ENCODE results near the gene PRR19. TPM values are rescaled to one million over a fixed set of nuclear protein-coding genes. Genes with fewer than 3 reads are reported as not detected.

Gene PRR19
- total and polyA plus RNA-seq, 4 donors: 0.23 to 1.0 (median 0.77) TPM

- Histone ChIP-seq H3K36me3 (ENCODE audit: control insufficient read depth in 4 of 4, insufficient read depth in 4 of 4, low read length in 4 of 4) (peaks cover 0 to 21% (median 16%) of the 10 kb centered on the region in 4 donors), H3K4me3 (no peak overlapping the region), H3K27me3 (ENCODE audit: control insufficient read depth in 3 of 3, insufficient read depth in 3 of 3, low read length in 2 of 3) (no peaks in the 10 kb centered on the region), H3K27ac (ENCODE audit: low read depth in 1 of 2, low read length in 1 of 2) (no peak overlapping the region), H3K9me3 (ENCODE audit: control insufficient read depth in 4 of 4, insufficient read depth in 3 of 4, low read length in 3 of 4) (no peaks in the 10 kb centered on the region), H3K9ac (ENCODE audit: insufficient read depth in 1 of 2, low read length in 2 of 2) (no peak overlapping the region), H3K4me1 (ENCODE audit: control insufficient read depth in 5 of 5, insufficient read depth in 5 of 5, low read length in 5 of 5) (no peaks in the 10 kb centered on the region)
- WGBS, 2 donors: 96 to 98% methylated on average over 14 of the region's 14 CpGs
- TF ChIP-seq, protein P1, sequence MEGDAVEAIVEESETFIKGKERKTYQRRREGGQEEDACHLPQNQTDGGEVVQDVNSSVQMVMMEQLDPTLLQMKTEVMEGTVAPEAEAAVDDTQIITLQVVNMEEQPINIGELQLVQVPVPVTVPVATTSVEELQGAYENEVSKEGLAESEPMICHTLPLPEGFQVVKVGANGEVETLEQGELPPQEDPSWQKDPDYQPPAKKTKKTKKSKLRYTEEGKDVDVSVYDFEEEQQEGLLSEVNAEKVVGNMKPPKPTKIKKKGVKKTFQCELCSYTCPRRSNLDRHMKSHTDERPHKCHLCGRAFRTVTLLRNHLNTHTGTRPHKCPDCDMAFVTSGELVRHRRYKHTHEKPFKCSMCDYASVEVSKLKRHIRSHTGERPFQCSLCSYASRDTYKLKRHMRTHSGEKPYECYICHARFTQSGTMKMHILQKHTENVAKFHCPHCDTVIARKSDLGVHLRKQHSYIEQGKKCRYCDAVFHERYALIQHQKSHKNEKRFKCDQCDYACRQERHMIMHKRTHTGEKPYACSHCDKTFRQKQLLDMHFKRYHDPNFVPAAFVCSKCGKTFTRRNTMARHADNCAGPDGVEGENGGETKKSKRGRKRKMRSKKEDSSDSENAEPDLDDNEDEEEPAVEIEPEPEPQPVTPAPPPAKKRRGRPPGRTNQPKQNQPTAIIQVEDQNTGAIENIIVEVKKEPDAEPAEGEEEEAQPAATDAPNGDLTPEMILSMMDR (IDR thresholded peaks at IDR 0.05; ENCODE audit: control extremely low read depth, extremely low read depth): no peak
- no peak for ATAC-seq (ENCODE audit: insufficient read depth, low FRiP score)
- DNase-seq: no peak
These were observed 46.3 kb downstream of the PRR19 start for GRCh38 chr19:42348211-42348610.

- H3K36me3 ChIP-seq (ENCODE audit: control insufficient read depth in 4 of 4, insufficient read depth in 4 of 4, low read length in 4 of 4): peaks cover 0 to 21% (median 16%) of the 10 kb centered on the region in 4 donors
- DNase-seq (no peak), ATAC-seq (ENCODE audit: insufficient read depth, low FRiP score) (no peak)
- H3K4me1 ChIP-seq (ENCODE audit: control insufficient read depth in 5 of 5, insufficient read depth in 5 of 5, low read length in 5 of 5): no peaks in the 10 kb centered on the region
- H3K27me3 ChIP-seq (ENCODE audit: control insufficient read depth in 3 of 3, insufficient read depth in 3 of 3, low read length in 2 of 3): no peaks in the 10 kb centered on the region
- TF ChIP-seq, protein P1 (IDR thresholded peaks at IDR 0.05; ENCODE audit: control extremely low read depth, extremely low read depth): no peak
- no peak overlapping the region for H3K27ac ChIP-seq (ENCODE audit: low read depth in 1 of 2, low read length in 1 of 2)
- H3K9me3 ChIP-seq (ENCODE audit: control insufficient read depth in 4 of 4, insufficient read depth in 3 of 4, low read length in 3 of 4): no peaks in the 10 kb centered on the region
- WGBS, 2 donors: 94 to 98% methylated on average over 14 of the region's 14 CpGs
- H3K4me3 ChIP-seq: no peak overlapping the region
- no peak overlapping the region for H3K9ac ChIP-seq (ENCODE audit: insufficient read depth in 1 of 2, low read length in 2 of 2)
These were observed 47.6 kb downstream of the PRR19 start for GRCh38 chr19:42349378-42350107.

GRCh38 chr19:42350417-42350816 is 48.5 kb downstream of the PRR19 start:
- TF ChIP-seq, protein P1 (IDR thresholded peaks at IDR 0.05; ENCODE audit: control extremely low read depth, extremely low read depth): no peak
- ATAC-seq (ENCODE audit: insufficient read depth, low FRiP score) (no peak), DNase-seq (no peak)
- Histone ChIP-seq H3K36me3 (ENCODE audit: control insufficient read depth in 4 of 4, insufficient read depth in 4 of 4, low read length in 4 of 4) (peaks cover 0 to 18% (median 16%) of the 10 kb centered on the region in 4 donors), H3K27me3 (ENCODE audit: control insufficient read depth in 3 of 3, insufficient read depth in 3 of 3, low read length in 2 of 3) (no peaks in the 10 kb centered on the region), H3K27ac (ENCODE audit: low read depth in 1 of 2, low read length in 1 of 2) (no peak overlapping the region), H3K4me3 (no peak overlapping the region), H3K9me3 (ENCODE audit: control insufficient read depth in 4 of 4, insufficient read depth in 3 of 4, low read length in 3 of 4) (no peaks in the 10 kb centered on the region), H3K4me1 (ENCODE audit: control insufficient read depth in 5 of 5, insufficient read depth in 5 of 5, low read length in 5 of 5) (no peaks in the 10 kb centered on the region), H3K9ac (ENCODE audit: insufficient read depth in 1 of 2, low read length in 2 of 2) (no peak overlapping the region)
- WGBS, 2 donors: 89 to 98% methylated on average over 3 of the region's 3 CpGs
